Subcutaneous abdominal adipose tissue (tissue), 5 donors: ENCODE measurements around the gene ABHD17A.

Source experiments
- H3K27ac ChIP-seq: one replicate; pipeline ENCODE4 v1.7.0; 2013; ENCODE audit warnings: low read depth, mild to moderate bottlenecking, inconsistent platforms, low read length, moderate library complexity
- H3K27me3 ChIP-seq, 5 donors: one replicate each; pipeline ENCODE4 v1.7.0; 2013; ENCODE audit warnings: low read length in 5 of 5, inconsistent platforms in 1 of 5; ENCODE audit not compliant: control insufficient read depth in 5 of 5, insufficient read depth in 4 of 5
- H3K36me3 ChIP-seq, 5 donors: one replicate each; pipeline ENCODE4 v1.7.0; 2013; ENCODE audit warnings: low read length in 5 of 5; ENCODE audit not compliant: control insufficient read depth in 5 of 5, insufficient read depth in 5 of 5
- H3K4me1 ChIP-seq, 5 donors: one replicate each; pipeline ENCODE4 v1.7.0; 2013; ENCODE audit warnings: low read length in 5 of 5, mild to moderate bottlenecking in 3 of 5, moderate library complexity in 1 of 5; ENCODE audit not compliant: control insufficient read depth in 5 of 5, insufficient read depth in 5 of 5
- H3K4me3 ChIP-seq, 5 donors: one replicate each; pipeline ENCODE4 v1.7.0; 2013; ENCODE audit warnings: low read length in 5 of 5, low read depth in 1 of 5
- H3K9ac ChIP-seq, 5 donors: one replicate each; pipeline ENCODE4 v1.7.0; 2013; ENCODE audit warnings: low read length in 5 of 5, mild to moderate bottlenecking in 4 of 5, moderate library complexity in 3 of 5
- H3K9me3 ChIP-seq, 5 donors: one replicate each; pipeline ENCODE4 v1.7.0; 2013; ENCODE audit warnings: low read length in 5 of 5; ENCODE audit not compliant: control insufficient read depth in 5 of 5
- donor health status: healthy.
- donor health status: healthy.
- donor health status: healthy.
- donor health status: healthy.
- donor health status: healthy.

Gene ABHD17A

GRCh38 chr19:1862068-1862423 is 23.2 kb downstream of the ABHD17A start:
- Histone ChIP-seq H3K9ac (peak overlapping the region in 3 of 5 donors; percentile 53 to 66 (median 64)), H3K36me3 (no peaks in the 10 kb centered on the region), H3K27me3 (peaks cover 0 to 12% (median 3%) of the 10 kb centered on the region in 5 donors), H3K4me3 (peak overlapping the region in 4 of 5 donors; percentile 51 to 75 (median 62)), H3K27ac (no peak overlapping the region), H3K4me1 (peaks cover 0 to 66% (median 54%) of the 10 kb centered on the region in 5 donors), H3K9me3 (no peaks in the 10 kb centered on the region)

- Histone ChIP-seq H3K9me3 (no peaks in the 10 kb centered on the region), H3K9ac (peak overlapping the region in 2 of 5 donors; percentile 53 to 64), H3K4me1 (peaks cover 0 to 69% (median 56%) of the 10 kb centered on the region in 5 donors), H3K27ac (no peak overlapping the region), H3K36me3 (no peaks in the 10 kb centered on the region), H3K27me3 (peaks cover 0 to 12% (median 3%) of the 10 kb centered on the region in 5 donors), H3K4me3 (peak overlapping the region in 4 of 5 donors; percentile 51 to 75 (median 62))
Measured at GRCh38 chr19:1861599-1862031, 23.7 kb downstream of the ABHD17A start.

DNA sequence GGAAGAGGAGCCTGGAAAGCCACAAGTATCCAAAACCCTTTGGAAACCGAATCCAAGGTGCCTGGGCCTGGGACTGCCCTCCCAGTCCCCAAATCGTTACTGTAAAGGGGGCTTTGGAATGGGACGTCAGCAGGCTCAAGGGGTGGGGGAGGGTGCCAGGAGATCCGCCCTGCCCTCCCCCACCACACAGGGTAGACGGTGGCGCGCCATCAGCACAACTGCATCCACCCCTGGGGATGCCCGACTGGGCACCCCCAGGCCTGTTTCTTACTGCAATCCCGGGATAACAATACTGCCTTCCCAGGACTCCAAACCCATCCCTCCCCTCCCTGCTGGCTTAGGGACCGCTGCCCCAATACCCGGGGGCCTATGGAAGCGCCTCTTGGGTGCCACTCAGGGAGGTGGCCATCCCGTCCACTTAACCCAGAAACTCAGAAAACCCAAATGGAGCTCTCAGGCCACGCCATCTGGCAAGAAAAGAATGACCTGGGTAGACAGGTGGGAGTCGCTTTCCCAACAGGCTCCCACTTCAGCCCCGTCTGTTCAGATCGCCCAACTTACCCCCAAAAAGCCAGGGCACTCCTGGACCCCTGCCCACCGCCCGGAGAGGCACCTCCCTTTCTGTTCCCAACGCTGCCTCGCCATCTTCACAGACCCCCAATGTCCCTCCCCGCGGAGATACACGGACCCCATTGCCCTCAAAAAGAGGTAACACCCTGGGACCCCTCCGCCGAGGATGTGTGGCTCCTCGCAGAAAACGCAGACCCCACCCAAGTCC is 24.3 kb downstream of the ABHD17A start:
- Histone ChIP-seq H3K27ac (no peak overlapping the region), H3K4me3 (peak overlapping the region in 3 of 5 donors; percentile 55 to 75 (median 68)), H3K4me1 (peaks cover 0 to 75% (median 62%) of the 10 kb centered on the region in 5 donors), H3K9me3 (no peaks in the 10 kb centered on the region), H3K27me3 (peaks cover 0 to 16% (median 5%) of the 10 kb centered on the region in 5 donors), H3K36me3 (no peaks in the 10 kb centered on the region), H3K9ac (peak overlapping the region in 1 of 5 donors; percentile 64)

- H3K27me3 ChIP-seq = peaks cover 0 to 18% (median 10%) of the 10 kb centered on the region in 5 donors
- H3K36me3 ChIP-seq = no peaks in the 10 kb centered on the region
- no peaks in the 10 kb centered on the region for H3K9me3 ChIP-seq
- H3K27ac ChIP-seq = no peak overlapping the region
- peaks cover 0 to 80% (median 69%) of the 10 kb centered on the region in 5 donors for H3K4me1 ChIP-seq
- H3K4me3 ChIP-seq = peak overlapping the region in 1 of 5 donors; percentile 28
- no peak overlapping the region for H3K9ac ChIP-seq
Measured at GRCh38 chr19:1860042-1860775, 25.1 kb downstream of the ABHD17A start.

- Histone ChIP-seq H3K4me3 (no peak overlapping the region), H3K27ac (no peak overlapping the region), H3K9me3 (no peaks in the 10 kb centered on the region), H3K36me3 (no peaks in the 10 kb centered on the region), H3K4me1 (peaks cover 0 to 80% (median 72%) of the 10 kb centered on the region in 5 donors), H3K9ac (no peak overlapping the region), H3K27me3 (peaks cover 0 to 18% (median 10%) of the 10 kb centered on the region in 5 donors)
Measured at GRCh38 chr19:1859331-1859781, 25.9 kb downstream of the ABHD17A start.

- peaks cover 0 to 18% (median 10%) of the 10 kb centered on the region in 5 donors for H3K27me3 ChIP-seq
- peaks cover 0 to 83% (median 77%) of the 10 kb centered on the region in 5 donors for H3K4me1 ChIP-seq
- no peaks in the 10 kb centered on the region for H3K9me3 ChIP-seq
- H3K27ac ChIP-seq = no peak overlapping the region
- no peaks in the 10 kb centered on the region for H3K36me3 ChIP-seq
- H3K4me3 ChIP-seq = peak overlapping the region in 1 of 5 donors; percentile 68
- no peak overlapping the region for H3K9ac ChIP-seq
Measured at GRCh38 chr19:1858412-1859081, 26.7 kb downstream of the ABHD17A start.

GRCh38 chr19:1857648-1858326 is 27.5 kb downstream of the ABHD17A start:
- Histone ChIP-seq H3K4me3 (peak overlapping the region in 4 of 5 donors; percentile 6 to 68 (median 62)), H3K9ac (peak overlapping the region in 1 of 5 donors; percentile 41)

DNA sequence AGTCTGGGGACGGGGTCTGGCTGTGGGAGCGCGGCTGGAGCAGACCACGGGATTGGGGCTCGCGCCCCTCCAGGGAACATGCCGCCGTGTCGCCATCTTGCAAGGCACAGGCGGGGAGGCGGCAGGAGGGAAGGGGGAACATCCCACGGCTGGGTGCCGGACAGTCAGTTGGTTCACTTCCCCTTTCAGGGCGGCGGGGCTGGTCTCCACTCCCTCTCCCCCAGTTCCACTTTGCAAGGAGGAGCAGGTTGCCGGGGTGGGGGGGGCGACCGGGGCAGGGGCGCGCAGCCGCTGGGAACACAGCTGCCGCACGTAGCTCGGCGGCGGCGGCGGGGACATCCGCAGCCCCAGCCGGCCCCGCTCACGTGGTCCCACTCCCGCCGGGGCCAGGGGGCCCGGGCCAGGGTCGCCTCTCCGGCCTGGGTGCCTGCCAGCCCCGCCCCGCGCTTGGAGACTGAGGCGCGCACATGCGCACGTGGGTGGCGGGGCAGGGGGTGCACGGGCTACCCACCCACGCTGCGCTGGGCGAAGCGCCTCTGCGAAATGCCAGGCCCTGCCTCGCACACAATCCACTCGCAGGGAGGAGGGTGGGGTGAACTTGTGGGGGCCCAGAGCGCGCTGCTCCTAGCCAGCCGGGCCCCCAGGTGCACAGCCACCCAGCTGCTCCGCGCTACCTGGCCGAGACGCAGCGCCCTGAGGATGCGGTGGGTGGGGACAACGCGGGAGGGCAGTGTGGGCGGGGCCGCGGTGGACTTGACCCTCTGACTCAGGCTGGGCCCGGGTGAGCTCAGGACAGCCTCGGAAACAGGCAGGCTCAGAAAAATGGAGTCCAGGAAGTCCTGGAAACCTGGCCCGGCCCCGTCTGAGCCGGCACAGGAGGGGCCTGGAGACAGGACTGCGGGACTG is 28.3 kb downstream of the ABHD17A start:
- Histone ChIP-seq H3K36me3 (no peaks in the 10 kb centered on the region), H3K4me1 (peaks cover 0 to 86% (median 74%) of the 10 kb centered on the region in 5 donors), H3K4me3 (peak overlapping the region in 4 of 5 donors; percentile 58 to 68 (median 62)), H3K27me3 (peaks cover 0 to 18% (median 10%) of the 10 kb centered on the region in 5 donors), H3K9ac (peak overlapping the region in 4 of 5 donors; percentile 26 to 73 (median 66)), H3K9me3 (no peaks in the 10 kb centered on the region), H3K27ac (peak overlapping the region; percentile 65)

More at GRCh38 chr19:1857648-1858326, 27.5 kb downstream of the ABHD17A start:
- peak overlapping the region; percentile 57 for H3K27ac ChIP-seq
- no peaks in the 10 kb centered on the region for H3K36me3 ChIP-seq
- peaks cover 0 to 91% (median 79%) of the 10 kb centered on the region in 5 donors for H3K4me1 ChIP-seq
- H3K9me3 ChIP-seq = no peaks in the 10 kb centered on the region
- peaks cover 0 to 18% (median 10%) of the 10 kb centered on the region in 5 donors for H3K27me3 ChIP-seq
